Stimulated activated memory B cell treated with anti-CD40 and anti-IgM and Interleukin-4, amounts not matched to agents 10 μg/mL and 1 μg/mL and 100 μg/mL, for 72 hours (primary cell): ENCODE data around the gene CFAP99.
"Not testable (repeated sequence)": the region's sequence is repeated elsewhere in the genome, so short reads cannot be mapped to it uniquely, and the experiment has no call there.

Source experiments
- ATAC-seq: fragments of 150-1000 bp; cut with Tn5 transposase; 2 replicates; pipeline ENCODE4 v1.10.0; 2021
- H3K27ac Mint-ChIP-seq: one replicate; pipeline ENCODE4 v1.8.0; 2022; ENCODE audit warnings: mild to moderate bottlenecking, mixed read lengths
- H3K27me3 Mint-ChIP-seq: one replicate; pipeline ENCODE4 v1.8.0; 2022; ENCODE audit warnings: mixed read lengths
- H3K36me3 Mint-ChIP-seq: one replicate; pipeline ENCODE4 v1.8.0; 2022; ENCODE audit warnings: mixed read lengths
- H3K4me1 Mint-ChIP-seq: one replicate; pipeline ENCODE4 v1.8.0; 2022; ENCODE audit warnings: mixed read lengths
- H3K4me3 Mint-ChIP-seq: one replicate; pipeline ENCODE4 v1.8.0; 2022; ENCODE audit warnings: mild to moderate bottlenecking, moderate library complexity, mixed read lengths
- H3K9me3 Mint-ChIP-seq: one replicate; pipeline ENCODE4 v1.8.0; 2022; ENCODE audit warnings: mixed read lengths

CFAP99 gene

DNA sequence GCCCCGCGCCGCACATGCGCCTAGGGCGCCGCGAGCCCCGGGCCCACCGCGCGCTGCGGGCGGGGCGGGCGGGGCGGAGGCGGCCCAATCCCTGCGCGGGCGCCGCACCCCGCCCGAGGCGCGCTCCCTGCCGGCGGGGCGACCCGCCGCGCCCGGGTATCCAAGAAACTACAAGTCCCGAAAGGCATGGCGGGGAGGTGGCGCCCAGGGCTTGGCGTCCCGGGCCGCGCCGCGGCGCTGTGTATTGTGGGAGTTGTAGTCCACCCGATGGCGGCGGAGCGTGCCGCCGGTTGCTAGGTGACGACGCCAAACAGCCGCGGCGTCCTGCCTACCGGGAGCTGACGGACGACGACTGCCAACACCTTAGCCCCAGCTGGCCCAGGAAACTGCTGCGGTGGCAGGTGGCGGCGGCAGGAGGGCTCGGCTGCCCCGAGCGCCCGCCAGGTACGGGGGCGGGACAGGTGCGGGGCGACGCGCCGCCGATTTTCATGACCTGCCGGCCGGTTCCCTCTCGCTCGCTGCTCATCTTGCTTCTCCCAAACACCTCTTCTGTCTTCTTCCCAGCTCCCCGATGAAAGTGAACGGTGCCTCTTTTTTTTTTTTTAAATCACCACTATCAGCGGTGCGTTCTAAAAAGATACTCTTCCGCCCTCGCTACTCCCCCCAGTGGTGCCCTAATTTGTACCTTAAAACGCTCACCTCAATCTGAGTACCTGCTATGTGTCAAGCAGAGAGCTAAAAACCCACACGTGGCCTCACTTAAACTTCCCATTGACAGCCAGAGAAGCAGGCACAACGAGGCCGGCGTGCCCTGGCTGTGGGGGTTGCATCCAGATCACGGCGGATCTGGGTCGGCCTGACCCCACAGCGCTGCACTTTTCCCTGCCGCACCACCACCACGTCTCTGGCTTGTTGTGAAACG is at the start of gene CFAP99:
Gene CFAP99 (plus strand): TSS at position 306 of the 922 bp plus-strand sequence.
- ATAC-seq = peak; percentile 97
- Mint-ChIP-seq H3K36me3 (no peaks in the 10 kb centered on the region), H3K27me3 (peaks cover 71% of the 10 kb centered on the region), H3K4me3 (peak within 1 kb of the TSS; percentile 90), H3K9me3 (no peaks in the 10 kb centered on the region), H3K4me1 (peaks cover 36% of the 10 kb centered on the region), H3K27ac (peak within 1 kb of the TSS; percentile 67)

- H3K27ac Mint-ChIP-seq = no peak overlapping the region
- no peak overlapping the region for H3K4me3 Mint-ChIP-seq
- H3K9me3 Mint-ChIP-seq = peaks cover 5% of the 10 kb centered on the region
- H3K27me3 Mint-ChIP-seq = peaks cover 15% of the 10 kb centered on the region
- no peak for ATAC-seq
- no peaks in the 10 kb centered on the region for H3K4me1 Mint-ChIP-seq
- H3K36me3 Mint-ChIP-seq = peaks cover 5% of the 10 kb centered on the region
These were observed 48.0 kb upstream of the CFAP99 start for GRCh38 chr4:2370597-2371320.

DNA sequence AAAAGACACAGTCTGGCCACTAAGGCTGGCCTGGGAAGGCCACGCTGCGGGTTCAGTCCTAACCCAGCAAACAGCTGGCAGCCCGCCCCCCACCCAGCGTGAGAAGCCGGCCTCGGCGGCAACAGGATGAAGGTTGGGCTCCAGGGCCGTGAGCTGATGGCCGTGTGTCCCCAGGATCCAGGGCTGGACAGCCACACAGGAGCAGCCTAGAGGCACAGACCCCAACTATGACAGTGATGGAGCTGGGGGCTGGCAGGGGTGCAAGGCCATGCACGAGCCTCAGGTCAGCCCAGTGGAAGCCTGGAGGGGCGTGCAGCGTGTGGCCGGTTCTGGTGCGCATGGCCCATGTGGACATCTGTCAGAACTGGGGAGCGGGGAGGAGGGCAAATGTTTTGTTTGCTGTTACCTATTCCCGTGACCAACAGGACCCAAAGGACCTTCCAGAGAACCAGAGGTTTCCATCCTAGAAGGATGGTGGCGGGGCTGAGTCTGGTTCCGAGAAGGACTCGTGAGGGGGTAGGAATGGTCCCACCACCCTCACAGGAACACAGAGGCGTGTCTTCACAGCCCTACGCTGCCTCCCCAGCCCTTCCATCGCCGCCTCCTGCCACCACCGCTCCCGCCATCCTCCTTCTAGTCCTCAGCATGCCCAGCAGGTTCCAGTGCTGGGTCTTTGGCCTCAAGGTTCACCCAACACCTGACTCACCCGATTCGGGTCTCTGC is 46.8 kb upstream of the CFAP99 start:
- peaks cover 5% of the 10 kb centered on the region for H3K9me3 Mint-ChIP-seq
- H3K4me3 Mint-ChIP-seq = no peak overlapping the region
- H3K4me1 Mint-ChIP-seq = no peaks in the 10 kb centered on the region
- no peak overlapping the region for H3K27ac Mint-ChIP-seq
- peak; percentile 28 for ATAC-seq
- peaks cover 5% of the 10 kb centered on the region for H3K36me3 Mint-ChIP-seq
- H3K27me3 Mint-ChIP-seq = peaks cover 15% of the 10 kb centered on the region

- Mint-ChIP-seq H3K36me3 (peaks cover 5% of the 10 kb centered on the region), H3K27ac (no peak overlapping the region), H3K9me3 (peaks cover 5% of the 10 kb centered on the region), H3K4me3 (no peak overlapping the region), H3K4me1 (no peaks in the 10 kb centered on the region), H3K27me3 (peaks cover 22% of the 10 kb centered on the region)
- peak; percentile 7 for ATAC-seq
These were observed 46.2 kb upstream of the CFAP99 start for GRCh38 chr4:2372488-2373030.

DNA sequence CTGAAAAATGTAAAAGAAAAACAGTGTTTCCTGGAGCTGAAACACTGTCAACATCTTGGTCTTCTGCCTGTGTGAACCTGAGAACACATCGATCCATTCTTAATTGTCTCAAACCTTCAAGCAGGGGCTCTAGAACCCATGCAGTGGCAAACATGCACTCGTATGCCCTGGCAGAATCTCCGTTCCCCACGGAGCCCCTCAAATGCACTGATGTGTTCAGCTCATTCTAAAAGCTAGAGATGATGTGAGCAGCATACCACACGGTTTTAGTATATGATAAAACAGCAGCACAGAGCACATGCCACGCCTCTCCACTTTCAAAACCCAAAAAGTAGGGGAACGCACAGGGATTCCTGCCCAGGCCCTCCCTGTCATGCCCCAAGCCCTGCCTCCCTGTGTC is 45.2 kb upstream of the CFAP99 start:
- Mint-ChIP-seq H3K4me1 (no peaks in the 10 kb centered on the region), H3K4me3 (no peak overlapping the region), H3K27ac (no peak overlapping the region), H3K27me3 (peaks cover 31% of the 10 kb centered on the region), H3K9me3 (peaks cover 5% of the 10 kb centered on the region), H3K36me3 (peaks cover 5% of the 10 kb centered on the region)
- no peak for ATAC-seq

- ATAC-seq = no peak
- H3K9me3 Mint-ChIP-seq = no peaks in the 10 kb centered on the region
- H3K27me3 Mint-ChIP-seq = peaks cover 33% of the 10 kb centered on the region
- peaks cover 5% of the 10 kb centered on the region for H3K36me3 Mint-ChIP-seq
- H3K4me3 Mint-ChIP-seq = no peak overlapping the region
- no peak overlapping the region for H3K27ac Mint-ChIP-seq
- no peaks in the 10 kb centered on the region for H3K4me1 Mint-ChIP-seq
These were observed 43.3 kb upstream of the CFAP99 start for GRCh38 chr4:2375427-2375826.

DNA sequence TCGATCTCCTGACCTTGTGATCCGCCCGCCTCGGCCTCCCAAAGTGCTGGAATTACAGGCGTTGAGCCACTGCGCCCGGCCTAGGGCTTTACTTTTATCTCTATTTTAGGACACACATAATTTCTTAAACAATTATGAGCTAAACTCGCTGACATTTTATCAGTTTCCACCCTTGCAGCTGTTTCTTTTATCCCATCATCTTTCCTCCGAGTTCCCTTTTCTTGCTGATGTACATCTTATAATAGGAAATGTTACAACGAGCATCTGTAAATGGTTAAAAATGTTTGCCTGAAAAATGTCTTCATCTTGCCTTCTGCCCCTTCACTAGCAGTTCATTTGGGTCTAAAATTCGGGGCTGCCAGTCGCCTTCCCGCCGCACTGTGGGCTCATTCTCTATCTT is 41.5 kb upstream of the CFAP99 start:
- Mint-ChIP-seq H3K36me3 (peaks cover 5% of the 10 kb centered on the region), H3K27ac (no peak overlapping the region), H3K9me3 (peaks cover 4% of the 10 kb centered on the region), H3K4me3 (no peak overlapping the region), H3K27me3 (peaks cover 19% of the 10 kb centered on the region), H3K4me1 (no peaks in the 10 kb centered on the region)
- ATAC-seq = no peak

GRCh38 chr4:2378401-2378800 is 40.4 kb upstream of the CFAP99 start:
- peaks cover 8% of the 10 kb centered on the region for H3K36me3 Mint-ChIP-seq
- no peak overlapping the region for H3K4me3 Mint-ChIP-seq
- H3K27ac Mint-ChIP-seq = no peak overlapping the region

DNA sequence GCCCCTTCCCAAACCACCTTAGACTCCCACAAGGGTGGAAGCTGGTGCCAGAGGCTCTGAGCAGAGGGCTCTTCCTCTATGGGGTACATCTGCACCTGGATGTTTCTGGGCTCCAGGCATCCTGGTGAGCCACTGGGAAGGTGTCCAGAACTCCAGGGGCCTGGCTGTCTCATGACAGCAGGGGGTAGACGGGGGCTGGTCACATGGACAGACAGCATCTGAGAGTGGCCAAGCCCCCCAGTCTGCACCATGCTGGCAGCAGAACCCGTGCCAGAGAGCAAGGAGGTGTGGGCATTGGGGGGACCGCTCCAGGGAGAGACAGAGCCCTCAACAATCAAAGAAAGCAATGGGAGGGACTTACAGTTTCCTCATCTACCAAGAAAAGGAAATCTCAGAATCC is 39.9 kb upstream of the CFAP99 start:
- H3K9me3 Mint-ChIP-seq = peaks cover 11% of the 10 kb centered on the region
- peaks cover 24% of the 10 kb centered on the region for H3K27me3 Mint-ChIP-seq
- no peak overlapping the region for H3K4me3 Mint-ChIP-seq
- peaks cover 6% of the 10 kb centered on the region for H3K36me3 Mint-ChIP-seq
- no peak for ATAC-seq
- peaks cover 15% of the 10 kb centered on the region for H3K4me1 Mint-ChIP-seq
- H3K27ac Mint-ChIP-seq = no peak overlapping the region

More at GRCh38 chr4:2378401-2378800, 40.4 kb upstream of the CFAP99 start:
- no peak for ATAC-seq
- Mint-ChIP-seq H3K9me3 (peaks cover 9% of the 10 kb centered on the region), H3K27me3 (peaks cover 19% of the 10 kb centered on the region), H3K4me1 (peaks cover 11% of the 10 kb centered on the region)

DNA sequence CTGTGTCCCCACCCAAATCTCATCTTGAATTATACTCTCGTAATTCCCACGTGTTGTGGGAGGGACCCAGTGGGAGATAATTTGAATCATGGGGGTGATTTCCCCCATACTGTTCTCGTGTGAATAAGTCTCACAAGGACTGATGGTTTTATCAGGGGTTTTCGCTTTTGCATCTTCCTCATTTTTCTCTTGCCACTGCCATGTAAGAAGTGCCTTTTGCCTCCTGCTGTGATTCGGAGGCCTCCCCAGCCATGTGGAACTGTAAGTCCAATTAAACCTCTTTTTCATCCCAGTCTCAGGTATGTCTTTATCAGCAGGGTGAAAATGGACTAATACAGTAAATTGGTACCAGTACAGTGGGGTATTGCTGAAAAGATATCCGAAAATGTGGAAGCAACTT is 38.2 kb upstream of the CFAP99 start:
- H3K9me3 Mint-ChIP-seq = peaks cover 11% of the 10 kb centered on the region
- not testable (repeated sequence) for ATAC-seq, H3K4me3 Mint-ChIP-seq, H3K27ac Mint-ChIP-seq, H3K36me3 Mint-ChIP-seq
- peaks cover 15% of the 10 kb centered on the region for H3K4me1 Mint-ChIP-seq
- peaks cover 35% of the 10 kb centered on the region for H3K27me3 Mint-ChIP-seq

DNA sequence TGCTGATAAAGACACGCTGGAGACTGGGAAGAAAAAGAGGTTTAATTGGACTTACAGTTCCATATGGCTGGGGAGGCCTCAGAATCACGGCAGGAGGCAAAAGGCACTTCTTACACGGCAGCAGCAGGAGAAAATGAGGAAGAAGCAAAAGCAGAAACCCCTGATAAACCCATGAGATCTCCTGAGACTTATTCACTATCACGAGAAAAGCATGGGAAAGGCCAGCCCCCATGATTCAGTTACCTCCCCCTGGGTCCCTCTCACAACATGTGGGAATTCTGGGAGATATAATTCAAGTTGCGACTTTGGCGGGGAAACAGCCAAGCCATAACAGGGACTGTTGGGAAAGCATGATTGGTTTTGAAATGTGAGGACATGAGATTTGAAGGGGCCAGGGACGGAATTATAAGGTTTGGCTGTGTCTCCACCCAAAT is 36.0 kb upstream of the CFAP99 start:
- Mint-ChIP-seq H3K4me3 (peak overlapping the region; percentile 13), H3K9me3 (peaks cover 11% of the 10 kb centered on the region), H3K27ac (peak overlapping the region; percentile 38), H3K27me3 (peaks cover 40% of the 10 kb centered on the region), H3K4me1 (peaks cover 15% of the 10 kb centered on the region)
- H3K36me3 Mint-ChIP-seq, ATAC-seq: not testable (repeated sequence)

DNA sequence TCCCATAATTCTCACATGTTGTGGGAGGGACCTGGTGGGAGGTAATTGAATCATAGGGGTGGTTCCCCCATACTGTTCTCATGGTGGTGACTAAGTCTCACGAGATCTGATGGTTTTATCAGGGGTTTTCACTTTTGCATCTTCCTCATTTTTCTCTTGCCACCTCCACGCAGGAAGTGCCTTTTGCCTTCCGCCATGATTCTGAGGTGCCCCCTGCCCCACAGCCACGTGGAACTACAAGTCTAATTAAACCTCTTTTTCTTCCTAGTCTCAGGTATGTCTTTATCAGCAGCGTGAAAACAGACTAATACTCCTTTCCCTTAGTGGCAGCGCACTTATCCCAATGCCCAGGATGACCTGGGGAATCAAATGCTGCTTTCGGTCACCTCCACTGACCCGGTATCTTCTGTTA is 35.5 kb upstream of the CFAP99 start:
- not testable (repeated sequence) for H3K4me3 Mint-ChIP-seq, H3K36me3 Mint-ChIP-seq, ATAC-seq
- H3K27me3 Mint-ChIP-seq = peaks cover 40% of the 10 kb centered on the region
- peaks cover 15% of the 10 kb centered on the region for H3K4me1 Mint-ChIP-seq
- peak overlapping the region; percentile 38 for H3K27ac Mint-ChIP-seq
- H3K9me3 Mint-ChIP-seq = peaks cover 11% of the 10 kb centered on the region

DNA sequence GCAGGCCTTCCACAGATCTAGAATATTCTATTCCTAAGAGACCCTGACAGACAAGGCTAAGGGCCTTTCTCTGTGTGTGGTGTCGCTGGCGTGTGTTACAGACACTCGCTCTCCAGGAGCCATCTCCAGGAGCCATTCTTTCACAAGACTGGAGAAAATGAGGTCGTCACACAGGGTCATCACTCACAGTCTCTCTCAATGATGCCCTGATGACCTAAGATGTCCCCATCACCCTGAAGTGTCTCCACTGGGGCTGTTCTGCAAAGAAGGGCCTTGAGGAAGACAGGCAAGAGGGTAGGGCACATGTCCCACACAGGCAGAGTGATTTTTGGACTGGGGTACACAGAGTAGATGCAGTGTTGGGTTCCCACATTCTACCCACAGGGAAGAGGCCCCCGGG is 35.0 kb upstream of the CFAP99 start:
- Mint-ChIP-seq H3K27ac (peak overlapping the region; percentile 38), H3K4me1 (peaks cover 15% of the 10 kb centered on the region), H3K4me3 (no peak overlapping the region), H3K9me3 (peaks cover 11% of the 10 kb centered on the region), H3K36me3 (peaks cover 4% of the 10 kb centered on the region), H3K27me3 (peaks cover 40% of the 10 kb centered on the region)
- ATAC-seq = no peak

GRCh38 chr4:2384245-2384644 is 34.5 kb upstream of the CFAP99 start:
- Mint-ChIP-seq H3K4me1 (peaks cover 15% of the 10 kb centered on the region), H3K27me3 (peaks cover 44% of the 10 kb centered on the region), H3K4me3 (no peak overlapping the region), H3K27ac (peak overlapping the region; percentile 25), H3K36me3 (peaks cover 4% of the 10 kb centered on the region), H3K9me3 (peaks cover 11% of the 10 kb centered on the region)
- ATAC-seq = no peak

- Mint-ChIP-seq H3K36me3 (peaks cover 4% of the 10 kb centered on the region), H3K27ac (no peak overlapping the region), H3K4me1 (peaks cover 15% of the 10 kb centered on the region)
These were observed 33.2 kb upstream of the CFAP99 start for GRCh38 chr4:2385516-2385915.

More at GRCh38 chr4:2385516-2385915, 33.2 kb upstream of the CFAP99 start:
- ATAC-seq = no peak
- peaks cover 11% of the 10 kb centered on the region for H3K9me3 Mint-ChIP-seq
- no peak overlapping the region for H3K4me3 Mint-ChIP-seq
- peaks cover 57% of the 10 kb centered on the region for H3K27me3 Mint-ChIP-seq
